Esophagus squamous epithelium (tissue), 4 donors: Measurements from ENCODE around the gene DNAJC5G.

Experiments
- CTCF ChIP-seq, 6 experiments: fragments of 450-650 bp in 4 of 6; fragments of 200-600 bp in 2 of 6; sonication (generic) in 2 of 6; IDR thresholded peaks; one replicate each; pipeline ENCODE4 v1.5.1; 2016 to 2019; ENCODE audit warnings: antibody characterized with exemption in 6 of 6, mild to moderate bottlenecking in 4 of 6, moderate library complexity in 4 of 6
- POLR2A ChIP-seq, 4 donors: fragments of 450-650 bp; IDR thresholded peaks; one replicate each; pipeline ENCODE4 v1.6.1; 2017; ENCODE audit warnings: antibody characterized with exemption in 4 of 4, mild to moderate bottlenecking in 4 of 4, moderate library complexity in 3 of 4

DNA sequence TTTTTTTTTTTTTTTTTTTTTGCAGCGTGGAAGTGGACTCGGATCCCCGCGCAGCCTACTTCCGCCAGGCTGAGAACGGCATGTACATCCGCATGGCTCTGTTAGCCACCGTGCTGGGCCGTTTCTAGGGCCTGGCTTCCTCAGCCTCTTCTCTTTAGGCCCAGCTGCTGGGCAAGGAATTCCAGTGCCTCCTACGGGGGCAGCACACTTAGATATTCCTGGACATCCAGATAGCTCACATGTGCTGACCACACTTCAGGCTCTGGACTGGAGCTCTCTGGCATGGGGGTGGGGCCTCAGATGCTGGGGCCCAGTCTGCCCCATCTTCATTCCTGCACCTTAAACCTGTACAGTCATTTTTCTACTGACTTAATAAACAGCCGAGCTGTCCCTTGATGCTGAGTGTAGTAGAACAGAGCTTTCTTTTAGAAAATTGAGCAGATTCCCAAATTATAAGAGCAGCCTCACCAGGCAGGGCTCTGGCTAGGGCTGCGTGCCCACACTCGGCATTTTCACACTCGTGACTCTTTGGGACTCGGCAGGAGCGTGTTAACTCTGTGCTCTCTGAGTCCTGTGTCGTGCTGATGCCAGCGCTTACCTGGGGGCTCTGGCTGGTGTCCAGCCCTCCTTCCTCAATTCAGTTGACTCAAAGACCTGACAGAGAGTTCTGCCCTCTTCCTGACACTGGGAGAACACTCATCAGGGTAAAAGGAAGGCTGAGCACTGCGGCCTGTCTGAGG is 31.7 kb upstream of the DNAJC5G start:
- TF ChIP-seq CTCF (IDR thresholded peaks at IDR 0.05) (no peak), POLR2A (IDR thresholded peaks at IDR 0.05) (no peak)
